Effector memory CD4-positive, alpha-beta T cell (primary cell): ENCODE results near the gene THAP8.
"Not testable (repeated sequence)": the region's sequence is repeated elsewhere in the genome, so short reads cannot be mapped to it uniquely, and the experiment has no call there.

ENCODE experiments used
- DNase-seq, 3 donors: peaks; one replicate each; pipeline ENCODE4 v3.0.0-alpha.2; 2020
- H3K27ac ChIP-seq: 2 replicates; pipeline ENCODE4 v1.7.0; 2013; ENCODE audit warnings: mild to moderate bottlenecking, low read length, moderate library complexity; ENCODE audit not compliant: insufficient read depth, poor library complexity, severe bottlenecking
- H3K27me3 ChIP-seq: replicated peaks from 2 replicates; pipeline ENCODE4 v1.7.0; 2013; ENCODE audit warnings: mild to moderate bottlenecking, low read length; ENCODE audit not compliant: insufficient read depth, control insufficient read depth, poor library complexity, severe bottlenecking
- H3K36me3 ChIP-seq: 2 replicates; pipeline ENCODE4 v1.7.0; 2013; ENCODE audit warnings: mild to moderate bottlenecking, low read length, moderate library complexity; ENCODE audit not compliant: control insufficient read depth, insufficient read depth
- H3K4me1 ChIP-seq: 2 replicates; pipeline ENCODE4 v1.7.0; 2013; ENCODE audit warnings: low read length, mild to moderate bottlenecking; ENCODE audit not compliant: control insufficient read depth, insufficient read depth, poor library complexity, severe bottlenecking
- H3K4me3 ChIP-seq: 2 replicates; pipeline ENCODE4 v1.7.0; 2013; ENCODE audit warnings: low read length, low read depth, mild to moderate bottlenecking; ENCODE audit not compliant: insufficient read depth, poor library complexity, severe bottlenecking
- H3K9me3 ChIP-seq: 2 replicates; pipeline ENCODE4 v1.7.0; 2013; ENCODE audit warnings: mild to moderate bottlenecking, low read length, moderate library complexity; ENCODE audit not compliant: control insufficient read depth

Gene THAP8

DNA sequence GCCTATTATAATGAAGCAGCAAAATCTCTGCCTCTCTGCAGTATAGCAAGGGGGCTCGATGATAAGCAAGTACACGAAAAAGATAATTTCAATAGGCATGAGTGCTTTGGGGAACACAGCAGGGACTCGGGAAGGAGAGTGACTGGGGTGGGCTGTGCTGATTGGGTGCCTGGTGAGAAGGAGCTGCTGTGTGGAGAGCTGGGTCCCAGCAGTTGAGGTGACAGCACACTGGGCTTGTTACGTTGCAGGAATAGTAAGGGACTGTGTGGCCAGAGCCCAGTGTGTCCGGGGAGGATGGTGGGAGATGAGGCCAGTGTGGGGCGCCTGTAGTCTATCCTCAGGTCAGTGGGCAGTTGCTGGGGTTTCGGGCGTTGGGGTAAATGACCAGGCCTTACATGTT is 18.0 kb upstream of the THAP8 start:
- Histone ChIP-seq H3K36me3 (no peaks in the 10 kb centered on the region), H3K9me3 (no peaks in the 10 kb centered on the region), H3K4me3 (no peak overlapping the region), H3K27ac (no peak overlapping the region), H3K27me3 (no peaks in the 10 kb centered on the region), H3K4me1 (no peaks in the 10 kb centered on the region)
- no peak for DNase-seq

DNA sequence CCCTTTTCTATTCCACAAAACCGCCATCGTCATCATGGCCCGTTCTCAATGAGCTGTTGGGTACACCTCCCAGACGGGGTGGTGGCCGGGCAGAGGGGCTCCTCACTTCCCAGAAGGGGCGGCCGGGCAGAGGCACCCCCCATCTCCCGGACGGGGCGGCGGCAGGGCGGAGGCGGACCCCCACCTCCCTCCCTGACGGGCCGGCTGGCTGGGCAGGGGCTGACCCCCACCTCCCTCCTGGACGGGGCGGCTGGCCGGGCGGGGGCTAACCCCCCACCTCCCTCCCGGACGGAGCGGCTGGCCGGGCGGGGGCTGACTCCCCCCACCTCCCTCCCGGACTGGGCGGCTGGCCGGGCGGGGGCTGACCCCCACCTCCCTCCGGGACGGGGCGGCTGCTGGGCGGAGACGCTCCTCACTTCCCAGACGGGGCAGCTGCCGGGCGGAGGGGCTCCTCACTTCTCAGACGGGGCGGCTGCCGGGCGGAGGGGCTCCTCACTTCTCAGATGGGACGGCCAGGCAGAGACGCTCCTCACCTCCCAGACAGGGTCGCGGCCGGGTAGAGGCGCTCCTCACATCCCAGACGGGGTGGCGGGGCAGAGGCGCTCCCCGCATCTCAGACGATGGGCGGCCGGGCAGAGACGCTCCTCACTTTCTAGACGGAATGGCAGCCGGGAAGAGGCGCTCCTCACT is 14.9 kb upstream of the THAP8 start:
- not testable (repeated sequence) for H3K27ac ChIP-seq, H3K4me1 ChIP-seq, H3K9me3 ChIP-seq, H3K36me3 ChIP-seq, H3K4me3 ChIP-seq, H3K27me3 ChIP-seq, DNase-seq

DNA sequence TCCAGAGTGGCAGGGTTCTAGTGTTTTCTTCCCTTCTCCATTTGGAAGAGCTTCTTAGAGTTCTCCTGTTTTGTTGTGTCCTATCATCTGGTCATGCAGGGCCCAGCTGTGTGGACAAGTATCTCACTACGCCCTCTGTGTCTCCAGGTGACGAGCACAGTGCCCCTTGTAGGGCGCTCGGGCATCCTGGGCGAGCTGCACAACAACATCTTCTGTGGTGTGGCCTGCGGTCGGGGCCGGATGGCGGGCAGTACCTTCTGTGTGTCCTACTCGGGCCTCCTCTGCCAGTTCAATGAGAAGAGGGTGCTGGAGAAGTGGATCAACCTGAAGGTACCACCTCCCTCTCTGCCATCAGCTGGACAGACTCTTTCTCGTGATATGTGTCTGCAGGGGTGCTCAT is 13.6 kb upstream of the THAP8 start:
- Histone ChIP-seq H3K4me1 (no peaks in the 10 kb centered on the region), H3K27me3 (no peaks in the 10 kb centered on the region), H3K27ac (no peak overlapping the region), H3K9me3 (no peaks in the 10 kb centered on the region), H3K36me3 (no peaks in the 10 kb centered on the region), H3K4me3 (no peak overlapping the region)
- no peak for DNase-seq

DNA sequence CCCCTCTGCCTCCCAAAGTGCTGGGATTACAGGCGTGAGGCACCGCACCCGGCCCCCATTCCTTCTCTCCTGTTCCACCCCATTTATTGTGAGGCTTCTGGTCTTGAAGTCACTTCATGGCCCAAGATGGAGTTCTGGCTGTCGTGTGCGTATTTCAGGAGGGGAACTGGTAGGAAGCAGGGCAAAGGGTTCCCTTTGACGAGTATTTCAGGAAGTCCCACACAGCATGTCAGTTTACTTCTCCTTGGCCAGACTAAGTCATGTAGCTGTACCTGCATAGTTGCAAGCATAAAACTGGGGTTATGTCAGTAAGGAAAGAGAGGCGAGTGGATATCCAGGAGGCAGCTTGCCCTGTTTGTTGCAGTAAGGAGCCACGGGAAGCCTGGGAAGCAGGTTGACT is 10.7 kb upstream of the THAP8 start:
- DNase-seq: no peak
- Histone ChIP-seq H3K27ac (no peak overlapping the region), H3K4me3 (no peak overlapping the region), H3K4me1 (no peaks in the 10 kb centered on the region), H3K9me3 (no peaks in the 10 kb centered on the region), H3K36me3 (no peaks in the 10 kb centered on the region), H3K27me3 (no peaks in the 10 kb centered on the region)

DNA sequence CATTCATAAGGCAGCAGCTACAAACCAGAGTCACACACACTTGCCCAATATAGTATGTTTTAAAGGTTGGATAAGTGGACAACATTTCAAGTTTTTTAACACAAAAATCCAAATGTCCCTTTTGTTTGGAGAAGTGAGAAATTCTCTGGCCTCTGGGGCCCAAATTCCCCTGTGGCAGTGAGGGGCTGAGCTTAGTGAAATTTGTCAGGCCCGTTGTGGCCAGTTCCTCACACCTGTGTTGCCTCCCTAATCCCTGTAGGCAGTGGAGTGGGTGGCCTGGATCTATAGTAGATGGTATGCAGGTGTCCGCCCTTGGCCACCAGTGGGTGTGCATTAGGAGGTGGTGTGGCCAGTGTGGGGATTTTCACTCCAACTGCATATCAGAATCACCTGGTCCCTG is 7.3 kb upstream of the THAP8 start:
- no peaks in the 10 kb centered on the region for H3K36me3 ChIP-seq
- H3K27me3 ChIP-seq: no peaks in the 10 kb centered on the region
- no peaks in the 10 kb centered on the region for H3K4me1 ChIP-seq
- DNase-seq: no peak
- no peak overlapping the region for H3K4me3 ChIP-seq
- H3K9me3 ChIP-seq: no peaks in the 10 kb centered on the region
- no peak overlapping the region for H3K27ac ChIP-seq

DNA sequence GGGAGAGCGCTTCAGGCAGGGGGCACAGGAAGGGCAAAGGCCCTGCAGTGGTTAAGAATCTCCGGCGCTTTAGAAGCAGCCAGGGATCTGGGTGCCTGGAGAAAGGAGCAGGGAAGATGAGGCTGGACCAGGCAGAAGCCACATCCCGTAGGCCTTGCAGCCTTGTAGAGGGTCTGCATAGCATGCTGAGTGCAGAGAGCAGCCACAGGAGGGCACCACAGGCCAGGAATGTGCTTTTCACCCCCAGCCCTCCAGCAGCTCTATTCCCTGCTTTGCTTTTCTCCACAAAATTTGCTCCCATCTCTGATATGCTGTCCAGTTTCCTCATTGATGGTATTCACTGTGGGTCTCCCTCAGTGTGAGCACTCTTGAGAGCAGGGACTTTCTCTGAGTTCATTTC is 6.3 kb upstream of the THAP8 start:
- Histone ChIP-seq H3K36me3 (no peaks in the 10 kb centered on the region), H3K27me3 (no peaks in the 10 kb centered on the region), H3K27ac (no peak overlapping the region), H3K4me1 (peaks cover under 1% of the 10 kb centered on the region), H3K4me3 (no peak overlapping the region), H3K9me3 (no peaks in the 10 kb centered on the region)
- no peak for DNase-seq

DNA sequence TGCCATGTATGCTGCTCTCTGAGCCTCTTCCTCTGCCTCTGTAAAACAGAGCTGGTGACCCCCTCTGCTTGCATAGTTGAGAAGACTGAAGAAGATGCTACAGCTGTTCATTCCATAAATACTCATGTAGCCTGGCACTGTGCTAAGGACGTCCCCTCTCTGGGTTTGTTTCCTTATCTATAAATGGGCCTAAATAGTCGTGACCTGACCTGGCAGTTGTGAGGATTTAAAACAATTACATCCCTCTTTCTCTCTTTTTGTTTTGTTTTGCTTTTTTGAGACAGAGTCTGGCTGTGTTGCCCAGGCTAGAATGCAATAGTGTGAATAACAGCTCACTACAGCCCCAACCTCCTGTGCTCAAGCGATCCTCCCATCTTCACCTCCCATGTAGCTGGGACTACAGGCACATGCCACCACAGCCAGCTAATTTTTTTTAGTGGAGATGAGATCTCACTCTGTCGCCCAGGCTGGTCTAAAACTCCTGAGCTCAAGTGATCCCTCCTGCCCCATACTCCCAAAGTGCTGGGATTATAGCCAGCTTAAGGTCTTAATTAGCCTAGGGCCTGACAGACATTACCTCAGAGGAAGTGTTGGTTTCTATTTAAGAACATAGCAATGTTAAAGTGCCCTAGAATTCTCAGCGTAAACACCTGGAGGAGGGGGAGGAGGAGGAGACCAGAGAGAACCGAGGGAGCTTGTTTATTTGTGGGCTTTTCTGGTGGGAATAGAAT is 5.3 kb upstream of the THAP8 start:
- H3K36me3 ChIP-seq: no peaks in the 10 kb centered on the region
- H3K27me3 ChIP-seq: no peaks in the 10 kb centered on the region
- H3K4me3 ChIP-seq: no peak overlapping the region
- no peak overlapping the region for H3K27ac ChIP-seq
- H3K9me3 ChIP-seq: no peaks in the 10 kb centered on the region
- peaks cover 4% of the 10 kb centered on the region for H3K4me1 ChIP-seq
- DNase-seq: no peak

DNA sequence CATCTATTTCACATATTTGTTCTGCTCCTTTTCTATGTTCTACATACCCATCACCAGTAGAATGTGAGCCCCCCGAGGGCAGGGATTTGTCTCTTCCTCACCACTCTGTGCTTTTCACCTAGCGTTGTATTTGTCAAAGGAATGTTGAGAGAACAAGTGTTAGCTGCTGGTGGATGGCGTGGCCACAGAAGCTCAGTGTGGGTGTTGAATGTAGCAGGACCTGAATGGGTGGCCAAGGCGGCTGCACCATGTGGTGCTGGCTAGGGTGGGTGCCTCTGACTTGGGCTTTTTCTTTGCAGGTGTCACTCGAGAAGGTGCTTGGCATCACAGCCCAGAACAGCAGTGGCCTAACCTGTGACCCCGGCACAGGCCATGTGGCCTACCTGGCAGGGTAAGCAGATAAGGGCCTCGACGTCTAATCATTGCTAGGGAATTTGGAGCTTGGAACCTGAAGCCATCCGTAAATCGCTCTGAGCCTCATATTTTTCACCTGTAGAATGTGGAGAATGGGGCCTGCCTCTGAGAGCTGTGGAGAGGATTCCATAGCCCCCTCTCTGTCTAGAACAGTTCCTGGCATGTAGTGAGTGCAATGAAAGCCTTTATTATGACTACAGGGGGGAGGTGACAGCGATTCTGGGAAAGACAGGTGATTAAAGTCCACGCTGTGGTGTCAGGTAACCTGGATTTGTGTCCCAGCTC is 4.5 kb upstream of the THAP8 start:
- Histone ChIP-seq H3K36me3 (no peaks in the 10 kb centered on the region), H3K9me3 (no peaks in the 10 kb centered on the region), H3K4me3 (no peak overlapping the region), H3K27me3 (no peaks in the 10 kb centered on the region), H3K27ac (no peak overlapping the region), H3K4me1 (peaks cover 4% of the 10 kb centered on the region)
- DNase-seq: no peak

DNA sequence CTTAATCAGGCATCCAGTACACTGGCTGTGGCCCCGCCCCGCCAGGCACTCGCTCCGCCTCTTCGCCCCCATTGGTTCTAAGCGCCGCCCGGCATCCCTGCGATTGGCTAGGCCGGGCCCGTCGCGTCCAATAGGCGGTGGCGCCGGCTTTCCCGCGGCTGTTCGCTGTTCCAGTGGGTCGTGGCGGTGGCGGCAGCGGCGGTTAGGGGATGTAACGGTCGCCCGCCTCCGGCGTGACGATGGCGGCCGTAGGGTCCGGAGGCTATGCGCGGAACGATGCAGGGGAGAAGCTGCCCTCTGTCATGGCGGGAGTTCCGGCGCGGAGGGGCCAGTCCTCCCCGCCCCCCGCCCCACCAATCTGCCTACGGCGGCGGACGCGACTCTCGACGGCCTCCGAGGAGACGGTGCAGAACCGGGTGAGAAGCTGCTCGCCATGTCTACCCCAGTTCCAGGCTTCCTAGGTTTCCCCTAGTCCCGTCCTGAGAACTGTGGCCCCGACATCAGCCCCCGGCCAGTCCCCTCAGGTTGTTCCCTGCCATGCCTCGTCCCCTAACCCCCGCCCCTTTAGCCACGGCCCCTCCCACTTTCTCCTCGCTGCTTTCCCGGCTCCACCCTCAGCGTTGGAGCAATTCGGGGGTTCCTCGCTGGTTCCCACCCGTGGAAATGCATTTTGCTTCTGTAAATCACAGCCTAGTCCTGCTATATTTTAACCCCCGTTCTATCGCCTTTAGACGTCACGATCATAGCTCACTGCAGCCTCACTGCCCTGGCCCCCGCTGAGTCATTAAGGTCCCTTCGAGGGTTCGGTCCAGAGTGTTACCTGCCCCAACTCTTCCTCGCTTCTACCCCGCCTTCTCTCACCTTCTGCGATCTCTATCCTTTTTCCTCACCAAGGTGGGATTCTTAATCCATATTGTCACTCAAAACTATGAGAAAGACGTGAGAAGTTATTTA is 925 bp upstream of the THAP8 start, which contains the start of gene WDR62:
Gene WDR62, plus strand, starts transcription at position 165 of the 954 bp plus-strand sequence. Its CDS starts 75 bp downstream, at position 240.
- peak within 1 kb of the TSS; percentile 81 for H3K4me3 ChIP-seq
- DNase-seq: peak; percentile 25 to 92 (median 88)
- H3K4me1 ChIP-seq: peaks cover 4% of the 10 kb centered on the region
- H3K36me3 ChIP-seq: no peaks in the 10 kb centered on the region
- no peaks in the 10 kb centered on the region for H3K9me3 ChIP-seq
- peak within 1 kb of the TSS; percentile 79 for H3K27ac ChIP-seq
- no peaks in the 10 kb centered on the region for H3K27me3 ChIP-seq
